CD4-positive, alpha-beta T cell treated with Interleukin-6 at 100 ng/mL for 8 hours (primary cell): ENCODE results near the gene ELK3.
A peak's percentile ranks its signal among the peaks of the same experiment; 100 is the strongest.

Experiments
- DNase-seq: peaks from one replicate; pipeline ENCODE4 v3.0.0-alpha.2; 2020; ENCODE audit warnings: mixed read lengths, low spot score

Gene ELK3

GRCh38 chr12:96258104-96258961 is 64.2 kb downstream of the ELK3 start:
- no peak for DNase-seq

- no peak for DNase-seq
Observed at GRCh38 chr12:96260231-96260630, 66.1 kb downstream of the ELK3 start.

GRCh38 chr12:96260644-96261043 is 66.5 kb downstream of the ELK3 start:
- DNase-seq: no peak

GRCh38 chr12:96261557-96261956 is 67.4 kb downstream of the ELK3 start:
- DNase-seq: no peak

GRCh38 chr12:96263449-96263902 is 69.3 kb downstream of the ELK3 start:
- no peak for DNase-seq

- no peak for DNase-seq
Observed at GRCh38 chr12:96265400-96265799, 71.2 kb downstream of the ELK3 start.

GRCh38 chr12:96265836-96266235 is 71.7 kb downstream of the ELK3 start:
- DNase-seq: no peak

GRCh38 chr12:96266238-96266637 is 72.1 kb downstream of the ELK3 start:
- no peak for DNase-seq

- DNase-seq: no peak
Observed at GRCh38 chr12:96271469-96272199, 77.5 kb downstream of the ELK3 start.

GRCh38 chr12:96274331-96274730 is 80.2 kb downstream of the ELK3 start:
- no peak for DNase-seq

GRCh38 chr12:96285158-96285557 is 91.0 kb downstream of the ELK3 start:
- no peak for DNase-seq

- DNase-seq: no peak
Observed at GRCh38 chr12:96289067-96289466, 94.9 kb downstream of the ELK3 start.

GRCh38 chr12:96293093-96293492 is 98.9 kb downstream of the ELK3 start:
- DNase-seq: no peak

GRCh38 chr12:96294831-96295230 is 100.7 kb downstream of the ELK3 start:
- DNase-seq: peak; percentile 2

GRCh38 chr12:96295532-96296160 is 101.5 kb downstream of the ELK3 start:
- no peak for DNase-seq

- no peak for DNase-seq
Observed at GRCh38 chr12:96297504-96297903, 103.3 kb downstream of the ELK3 start.

GRCh38 chr12:96300064-96300463 is 105.9 kb downstream of the ELK3 start:
- no peak for DNase-seq

- DNase-seq: no peak
Observed at GRCh38 chr12:96301732-96302131, 107.6 kb downstream of the ELK3 start.

GRCh38 chr12:96302687-96303310 is 108.6 kb downstream of the ELK3 start:
- no peak for DNase-seq

GRCh38 chr12:96303653-96304052 is 109.5 kb downstream of the ELK3 start:
- no peak for DNase-seq

- DNase-seq: no peak
Observed at GRCh38 chr12:96305665-96306064, 111.5 kb downstream of the ELK3 start.

GRCh38 chr12:96308881-96309280 is 114.7 kb downstream of the ELK3 start:
- DNase-seq: no peak
